CD4-positive, CD25-positive, alpha-beta regulatory T cell (primary cell): ENCODE data around the gene PTH2. TPM values are rescaled to one million over a fixed set of nuclear protein-coding genes. Genes with fewer than 3 reads are reported as not detected.
"Not testable (repeated sequence)": the region's sequence is repeated elsewhere in the genome, so short reads cannot be mapped to it uniquely, and the experiment has no call there.

ENCODE experiments used
- ATAC-seq, 2 donors: fragments of 150-1000 bp; cut with Tn5 transposase; one replicate each; pipeline ENCODE4 v1.10.0; 2021; ENCODE audit warnings: low read depth in 2 of 2, moderate number of reproducible peaks in 2 of 2, moderate library complexity in 1 of 2
- DNase-seq, 3 donors: peaks; one replicate each; pipeline versions ENCODE4 v3.0.0 to v3.0.0-alpha.2; 2012 to 2022; ENCODE audit warnings: mixed read lengths in 1 of 3
- H3K27ac ChIP-seq: one replicate; pipeline ENCODE4 v1.7.0; 2013; ENCODE audit warnings: mild to moderate bottlenecking, low read length; ENCODE audit not compliant: insufficient read depth, poor library complexity, severe bottlenecking
- H3K27me3 ChIP-seq: one replicate; pipeline ENCODE4 v1.7.0; 2013; ENCODE audit warnings: low read length; ENCODE audit not compliant: control insufficient read depth, insufficient read depth
- H3K36me3 ChIP-seq: one replicate; pipeline ENCODE4 v1.7.0; 2013; ENCODE audit warnings: mild to moderate bottlenecking, low read length, moderate library complexity; ENCODE audit not compliant: control insufficient read depth, insufficient read depth
- H3K4me1 ChIP-seq: 2 replicates; pipeline ENCODE4 v1.7.0; 2013; ENCODE audit warnings: mild to moderate bottlenecking, low read length; ENCODE audit not compliant: insufficient read depth, control insufficient read depth, poor library complexity, severe bottlenecking
- H3K4me3 ChIP-seq: one replicate; pipeline ENCODE4 v1.7.0; 2013; ENCODE audit warnings: low read depth, mild to moderate bottlenecking, low read length, moderate library complexity
- H3K9me3 ChIP-seq, 2 experiments: 1 replicate in 1 of 2; 2 replicates in 1 of 2; pipeline ENCODE4 v1.7.0; 2013; ENCODE audit warnings: low read length in 2 of 2, mild to moderate bottlenecking in 1 of 2, moderate library complexity in 1 of 2; ENCODE audit not compliant: control insufficient read depth in 2 of 2
- H3K27ac Mint-ChIP-seq, 3 donors: one replicate each; pipeline ENCODE4 v1.8.0; 2020 to 2022; ENCODE audit warnings: mild to moderate bottlenecking in 3 of 3, mixed read lengths in 3 of 3, moderate library complexity in 2 of 3
- H3K27me3 Mint-ChIP-seq: one replicate; pipeline ENCODE4 v1.8.0; 2022; ENCODE audit warnings: mild to moderate bottlenecking, mixed read lengths
- H3K36me3 Mint-ChIP-seq: one replicate; pipeline ENCODE4 v1.8.0; 2020; ENCODE audit warnings: mixed read lengths
- H3K4me1 Mint-ChIP-seq, 4 donors: one replicate each; pipeline ENCODE4 v1.8.0; 2020 to 2022; ENCODE audit warnings: mixed read lengths in 4 of 4, mild to moderate bottlenecking in 1 of 4
- H3K4me3 Mint-ChIP-seq, 4 donors: one replicate each; pipeline ENCODE4 v1.8.0; 2020 to 2022; ENCODE audit warnings: mild to moderate bottlenecking in 4 of 4, mixed read lengths in 4 of 4, moderate library complexity in 3 of 4
- H3K9me3 Mint-ChIP-seq, 7 donors: one replicate each; pipeline ENCODE4 v1.8.0; 2020 to 2022; ENCODE audit warnings: mixed read lengths in 7 of 7, mild to moderate bottlenecking in 3 of 7, moderate library complexity in 2 of 7
- polyA plus RNA-seq, 4 donors: library from polyadenylated mRNA; unstranded; fragments of 300-500 nt; fragmentation: Illumina TruSeq; gene quantifications; one replicate each; pipeline ENCODE4 v1.2.3, GENCODE V29; 2021
- total RNA-seq: library from RNA; stranded (reverse); gene quantifications from one replicate; pipeline ENCODE4 v1.2.3, GENCODE V29; 2022

PTH2 gene
- total and polyA plus RNA-seq, 5 donors from 2014 or later: not detected

DNA sequence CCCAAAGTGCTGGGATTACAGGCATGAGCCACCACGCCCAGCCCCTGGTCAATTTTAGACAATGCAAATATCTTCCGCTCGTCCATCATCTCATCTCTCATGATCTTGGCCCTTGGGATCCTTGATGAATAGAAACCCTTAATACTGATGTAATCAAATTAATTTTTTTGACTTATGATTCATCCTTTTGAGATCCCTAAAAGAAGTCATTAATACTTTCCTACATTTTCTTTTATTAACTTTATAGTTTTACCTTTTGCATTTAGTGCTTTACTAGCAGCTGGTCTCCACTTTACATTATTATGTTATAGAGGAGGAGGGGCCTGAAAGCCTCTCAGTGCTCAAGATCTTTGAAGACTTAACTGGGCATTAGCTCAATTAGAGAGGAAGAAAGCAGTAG is 42.9 kb downstream of the PTH2 start:
- Mint-ChIP-seq H3K4me1 (peaks cover 0 to 4% (median 0%) of the 10 kb centered on the region in 4 donors), H3K4me3 (no peak overlapping the region), H3K27ac (no peak overlapping the region), H3K27me3 (peaks cover 23% of the 10 kb centered on the region), H3K9me3 (peaks cover 0 to 8% (median 4%) of the 10 kb centered on the region in 7 donors), H3K36me3 (peaks cover 4% of the 10 kb centered on the region)
- Histone ChIP-seq H3K4me1 (no peaks in the 10 kb centered on the region), H3K27ac (no peak overlapping the region), H3K9me3 (peaks cover 8 to 9% of the 10 kb centered on the region in 2 experiments), H3K36me3 (no peaks in the 10 kb centered on the region), H3K27me3 (peaks cover 5% of the 10 kb centered on the region), H3K4me3 (no peak overlapping the region)
- ATAC-seq: no peak
- no peak for DNase-seq

DNA sequence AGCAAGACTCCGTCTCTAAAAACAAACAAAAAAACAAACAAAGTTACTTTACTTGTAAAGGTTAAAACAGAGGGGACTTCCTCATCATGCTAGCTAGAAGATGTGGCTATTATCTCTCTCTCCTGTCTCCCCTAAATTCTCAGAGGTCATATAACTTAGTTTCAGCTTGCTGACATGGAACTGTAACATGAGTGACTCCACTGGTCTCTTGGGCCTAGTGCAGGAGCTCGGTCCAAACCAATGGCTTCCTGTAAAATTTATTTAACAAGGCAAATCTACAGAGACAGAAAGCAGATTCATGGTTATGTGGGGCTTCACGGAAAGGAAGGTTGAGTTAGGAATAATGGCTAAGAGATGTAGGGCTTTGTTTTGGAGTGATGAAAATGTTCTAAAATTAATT is 44.7 kb downstream of the PTH2 start:
- ATAC-seq: no peak
- Histone ChIP-seq H3K27ac (no peak overlapping the region), H3K9me3 (peaks cover 8 to 9% of the 10 kb centered on the region in 2 experiments), H3K4me1 (no peaks in the 10 kb centered on the region), H3K4me3 (no peak overlapping the region), H3K27me3 (peaks cover 3% of the 10 kb centered on the region), H3K36me3 (no peaks in the 10 kb centered on the region)
- peaks cover 25% of the 10 kb centered on the region for H3K27me3 Mint-ChIP-seq
- H3K4me3 Mint-ChIP-seq: no peak overlapping the region
- DNase-seq: no peak
- H3K36me3 Mint-ChIP-seq: peaks cover 4% of the 10 kb centered on the region
- no peaks in the 10 kb centered on the region for H3K4me1 Mint-ChIP-seq
- peaks cover 0 to 8% (median 4%) of the 10 kb centered on the region in 7 donors for H3K9me3 Mint-ChIP-seq
- H3K27ac Mint-ChIP-seq: no peak overlapping the region

DNA sequence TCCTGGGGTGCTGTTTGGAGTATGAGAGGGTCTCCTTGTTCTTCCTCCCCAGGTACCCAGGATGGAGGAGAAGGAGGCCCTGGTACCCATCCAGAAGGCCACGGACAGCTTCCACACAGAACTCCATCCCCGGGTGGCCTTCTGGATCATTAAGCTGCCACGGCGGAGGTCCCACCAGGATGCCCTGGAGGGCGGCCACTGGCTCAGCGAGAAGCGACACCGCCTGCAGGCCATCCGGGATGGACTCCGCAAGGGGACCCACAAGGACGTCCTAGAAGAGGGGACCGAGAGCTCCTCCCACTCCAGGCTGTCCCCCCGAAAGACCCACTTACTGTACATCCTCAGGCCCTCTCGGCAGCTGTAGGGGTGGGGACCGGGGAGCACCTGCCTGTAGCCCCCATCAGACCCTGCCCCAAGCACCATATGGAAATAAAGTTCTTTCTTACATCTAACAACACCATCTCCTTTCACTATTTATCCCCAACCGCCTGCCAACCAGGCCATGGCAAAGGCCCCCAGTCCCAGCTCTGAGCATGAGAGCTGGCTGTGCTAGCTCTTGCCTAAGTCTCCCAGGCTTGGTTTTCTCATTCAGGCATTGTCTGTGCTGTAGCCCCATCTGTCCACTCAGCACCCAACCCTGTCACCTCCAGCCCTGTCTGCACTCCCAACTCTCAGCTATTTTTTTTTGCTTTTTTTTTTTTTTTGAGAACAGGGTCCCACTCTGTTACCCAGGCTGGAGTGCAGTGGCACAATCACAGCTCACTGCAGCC is 48.4 kb downstream of the PTH2 start:
- Mint-ChIP-seq H3K27me3 (peaks cover 36% of the 10 kb centered on the region), H3K4me1 (no peaks in the 10 kb centered on the region), H3K27ac (no peak overlapping the region), H3K4me3 (no peak overlapping the region), H3K9me3 (peaks cover 0 to 7% (median 1%) of the 10 kb centered on the region in 7 donors), H3K36me3 (peaks cover 3% of the 10 kb centered on the region)
- Histone ChIP-seq H3K4me1 (no peaks in the 10 kb centered on the region), H3K27me3 (peaks cover 5% of the 10 kb centered on the region), H3K27ac (no peak overlapping the region), H3K36me3 (no peaks in the 10 kb centered on the region), H3K9me3 (peaks cover under 1 to 3% of the 10 kb centered on the region in 2 experiments), H3K4me3 (no peak overlapping the region)
- DNase-seq (no peak), ATAC-seq (no peak)

DNA sequence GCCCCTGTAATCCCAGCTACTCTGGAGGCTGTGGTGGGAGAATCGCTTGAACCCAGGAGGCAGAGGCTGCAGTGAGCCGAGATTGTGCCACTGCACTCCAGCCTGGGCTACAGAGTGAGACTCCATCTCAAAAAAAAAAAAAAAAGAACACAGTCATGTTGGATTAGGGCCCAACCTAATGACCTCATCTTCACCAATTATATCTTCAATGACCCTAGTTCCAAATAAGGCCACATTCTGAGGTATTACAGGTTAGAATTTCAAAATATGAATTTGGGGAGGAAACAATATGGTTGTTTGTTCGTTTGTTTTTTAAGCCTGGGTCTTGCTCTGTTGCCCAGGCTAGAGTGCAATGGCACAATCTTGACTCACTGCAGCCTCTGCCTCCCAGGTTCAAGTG is 50.1 kb downstream of the PTH2 start:
- not testable (repeated sequence) for H3K27me3 ChIP-seq, H3K27ac Mint-ChIP-seq, H3K36me3 Mint-ChIP-seq, H3K36me3 ChIP-seq, H3K4me1 ChIP-seq, H3K27ac ChIP-seq, H3K4me3 Mint-ChIP-seq, H3K4me1 Mint-ChIP-seq, ATAC-seq, DNase-seq, H3K4me3 ChIP-seq
- peaks cover 12 to 15% of the 10 kb centered on the region in 2 experiments for H3K9me3 ChIP-seq
- H3K9me3 Mint-ChIP-seq: peaks cover 0 to 18% (median 3%) of the 10 kb centered on the region in 7 donors
- H3K27me3 Mint-ChIP-seq: peaks cover 30% of the 10 kb centered on the region

Other genes with a start within 250 kb of the PTH2 start
- 8.6 TPM for gene SLC6A16, start 98.2 kb downstream of the PTH2 start, total RNA-seq
- 1 to 10 TPM in 3 of 4 donors, under 1 TPM in 1; 0.81 to 2.0 (median 1.4) TPM for gene SLC6A16, start 98.2 kb downstream of the PTH2 start, polyA plus RNA-seq
- gene CD37, start 88.0 kb downstream of the PTH2 start, total RNA-seq: 351 TPM
- gene CD37, start 88.0 kb downstream of the PTH2 start, polyA plus RNA-seq: 100 to 1,000 TPM; 149 to 187 (median 162) TPM
- gene TEAD2, start 61.0 kb downstream of the PTH2 start, total RNA-seq: not detected
- not detected for gene TEAD2, start 61.0 kb downstream of the PTH2 start, polyA plus RNA-seq
- gene DKKL1, start 59.6 kb downstream of the PTH2 start, total RNA-seq: not detected
- gene DKKL1, start 59.6 kb downstream of the PTH2 start, polyA plus RNA-seq: not detected
- gene KASH5, start 35.2 kb downstream of the PTH2 start, total RNA-seq: not detected
- gene KASH5, start 35.2 kb downstream of the PTH2 start, polyA plus RNA-seq: not detected
- not detected for gene GFY, start 1.9 kb upstream of the PTH2 start, total RNA-seq
- not detected for gene GFY, start 1.9 kb upstream of the PTH2 start, polyA plus RNA-seq
- gene SLC17A7, start 18.1 kb upstream of the PTH2 start, total RNA-seq: not detected
- not detected for gene SLC17A7, start 18.1 kb upstream of the PTH2 start, polyA plus RNA-seq
- 150 TPM for gene PIH1D1, start 28.4 kb upstream of the PTH2 start, total RNA-seq
- 100 to 1,000 TPM; 109 to 144 (median 118) TPM for gene PIH1D1, start 28.4 kb upstream of the PTH2 start, polyA plus RNA-seq
- 41.0 TPM for gene ALDH16A1, start 29.8 kb upstream of the PTH2 start, total RNA-seq
- gene ALDH16A1, start 29.8 kb upstream of the PTH2 start, polyA plus RNA-seq: 10 to 100 TPM; 32.7 to 47.1 (median 42.3) TPM
- gene FLT3LG, start 50.8 kb upstream of the PTH2 start, total RNA-seq: 250 TPM
- gene FLT3LG, start 50.8 kb upstream of the PTH2 start, polyA plus RNA-seq: 100 to 1,000 TPM; 103 to 154 (median 112) TPM
- 3,622 TPM for gene RPL13A, start 64.2 kb upstream of the PTH2 start, total RNA-seq
- 1,000 to 10,000 TPM; 1,768 to 2,996 (median 2,546) TPM for gene RPL13A, start 64.2 kb upstream of the PTH2 start, polyA plus RNA-seq
- gene RPS11, start 73.0 kb upstream of the PTH2 start, total RNA-seq: 2,000 TPM
- gene RPS11, start 73.0 kb upstream of the PTH2 start, polyA plus RNA-seq: 1,000 to 10,000 TPM; 1,810 to 2,513 (median 2,330) TPM
- gene FCGRT, start 89.2 kb upstream of the PTH2 start, total RNA-seq: 23.3 TPM
- 10 to 100 TPM; 43.0 to 63.0 (median 49.8) TPM for gene FCGRT, start 89.2 kb upstream of the PTH2 start, polyA plus RNA-seq
- gene RCN3, start 104.6 kb upstream of the PTH2 start, total RNA-seq: 3.6 TPM
- gene RCN3, start 104.6 kb upstream of the PTH2 start, polyA plus RNA-seq: 1 to 10 TPM; 1.5 to 5.5 (median 2.5) TPM
- gene NOSIP, start 157.1 kb upstream of the PTH2 start, total RNA-seq: 124 TPM
- 100 to 1,000 TPM; 262 to 385 (median 285) TPM for gene NOSIP, start 157.1 kb upstream of the PTH2 start, polyA plus RNA-seq
- gene PRRG2, start 157.9 kb upstream of the PTH2 start, total RNA-seq: 0.84 TPM
- gene PRRG2, start 157.9 kb upstream of the PTH2 start, polyA plus RNA-seq: not detected
- 50.2 TPM for gene PRR12, start 167.7 kb upstream of the PTH2 start, total RNA-seq
- under 1 TPM; 0.05 to 0.18 (median 0.16) TPM for gene PRR12, start 167.7 kb upstream of the PTH2 start, polyA plus RNA-seq
- gene RRAS, start 216.7 kb upstream of the PTH2 start, total RNA-seq: 4.6 TPM
- gene RRAS, start 216.7 kb upstream of the PTH2 start, polyA plus RNA-seq: 10 to 100 TPM; 17.7 to 22.1 (median 19.8) TPM
- 47.4 TPM for gene SCAF1, start 218.8 kb upstream of the PTH2 start, total RNA-seq
- under 1 TPM in 3 of 4 donors, not detected in 1; 0.53 to 0.88 (median 0.75) TPM for gene SCAF1, start 218.8 kb upstream of the PTH2 start, polyA plus RNA-seq
- 235 TPM for gene IRF3, start 242.4 kb upstream of the PTH2 start, total RNA-seq
- 100 to 1,000 TPM in 1 of 4 donors, 10 to 100 TPM in 3; 76.4 to 104 (median 95.9) TPM for gene IRF3, start 242.4 kb upstream of the PTH2 start, polyA plus RNA-seq
- 13.6 TPM for gene BCL2L12, start 242.5 kb upstream of the PTH2 start, total RNA-seq
- 10 to 100 TPM; 13.6 to 15.3 (median 15.1) TPM for gene BCL2L12, start 242.5 kb upstream of the PTH2 start, polyA plus RNA-seq